Islet of Langerhans (tissue), 1 donor: ENCODE data around the gene TYK2.

Source experiments
- FAIRE-seq: peaks from one replicate; lab custom pipeline; 2011; peaks lifted over from hg19 to GRCh38; lab: Jason Lieb, UNC

Gene TYK2

DNA sequence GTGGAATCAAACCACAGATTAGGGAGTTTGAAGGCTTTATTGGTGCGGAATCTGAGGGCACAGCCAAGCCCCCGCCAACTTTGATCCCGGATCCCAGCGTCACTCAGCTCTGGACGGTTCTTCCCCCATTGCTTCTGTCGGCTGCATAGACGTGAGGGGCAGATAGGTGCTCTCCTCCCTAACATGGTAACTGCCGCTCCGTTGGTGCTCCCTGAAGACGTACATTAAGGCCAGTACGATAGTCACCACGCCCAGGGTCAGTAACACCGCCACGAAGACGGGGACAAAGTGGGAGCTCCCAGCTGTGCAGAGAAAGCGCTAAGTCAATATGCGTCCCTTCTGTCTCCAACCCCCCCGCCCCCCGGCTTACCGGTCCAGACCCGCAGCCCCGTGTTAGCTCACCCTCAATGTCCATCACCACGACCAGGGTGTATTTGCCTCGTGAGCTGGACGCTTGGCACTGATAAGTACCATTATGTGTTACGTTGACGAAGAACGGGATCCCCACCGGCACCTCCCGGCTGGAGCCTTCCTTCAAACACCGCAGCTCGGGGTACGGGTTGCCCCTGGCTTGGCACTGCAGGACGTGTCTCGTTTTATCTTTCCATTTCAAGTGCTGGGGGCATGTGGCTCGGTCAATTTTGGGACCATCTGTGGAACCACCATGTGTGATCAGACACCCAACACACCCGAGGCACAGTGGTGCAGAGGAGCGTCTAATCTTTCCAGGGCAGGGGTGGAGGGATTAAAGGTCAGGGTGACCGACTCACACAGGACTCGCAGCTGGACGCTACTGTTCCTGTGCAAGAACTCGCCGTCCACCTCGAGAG lies 46.4 kb downstream of the TYK2 start:
- FAIRE-seq = no peak

DNA sequence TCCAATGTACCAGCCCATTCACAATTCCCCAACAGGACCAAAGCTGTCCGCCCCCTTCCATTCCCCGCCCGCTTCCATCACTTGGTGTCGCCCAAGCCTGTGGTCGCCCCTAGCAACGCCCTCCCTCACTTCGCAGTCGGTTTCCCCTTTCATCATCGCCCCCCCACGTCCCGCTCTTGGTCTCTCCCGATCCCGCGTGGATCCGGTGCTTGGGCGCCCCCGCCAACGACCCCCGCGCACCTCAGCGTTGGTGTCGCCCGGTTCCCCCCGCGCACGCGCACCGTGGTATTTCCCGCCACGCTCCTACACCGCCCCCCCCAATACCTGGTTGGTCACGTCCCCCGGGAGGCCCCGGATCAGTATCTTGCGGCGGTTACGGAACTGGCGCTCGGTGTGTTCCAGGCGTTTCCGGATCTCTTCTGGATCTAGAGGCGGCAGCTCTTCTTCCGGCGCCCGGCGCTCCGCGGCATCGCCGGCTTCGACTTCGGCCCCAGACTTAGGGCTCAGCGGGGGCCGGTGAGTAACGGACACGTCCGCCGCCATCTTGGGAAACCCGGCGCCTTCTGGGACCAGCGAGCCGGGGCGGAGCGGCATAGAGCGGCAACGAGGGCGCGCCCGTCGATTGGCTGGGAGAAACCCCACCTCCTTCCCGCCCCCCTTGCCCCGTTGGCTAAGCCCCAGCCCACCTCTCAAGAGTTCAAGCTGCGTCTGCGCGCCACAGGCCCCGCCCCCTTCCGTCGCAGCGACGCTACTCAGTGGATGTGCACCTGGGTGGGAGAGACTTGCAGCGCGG lies 47.2 kb downstream of the TYK2 start, which contains the start of gene RAVER1:
Gene RAVER1 (minus strand): TSS at position 565 of the 793 bp plus-strand sequence. CDS start 22 bp downstream, at position 543.
- no peak for FAIRE-seq

DNA sequence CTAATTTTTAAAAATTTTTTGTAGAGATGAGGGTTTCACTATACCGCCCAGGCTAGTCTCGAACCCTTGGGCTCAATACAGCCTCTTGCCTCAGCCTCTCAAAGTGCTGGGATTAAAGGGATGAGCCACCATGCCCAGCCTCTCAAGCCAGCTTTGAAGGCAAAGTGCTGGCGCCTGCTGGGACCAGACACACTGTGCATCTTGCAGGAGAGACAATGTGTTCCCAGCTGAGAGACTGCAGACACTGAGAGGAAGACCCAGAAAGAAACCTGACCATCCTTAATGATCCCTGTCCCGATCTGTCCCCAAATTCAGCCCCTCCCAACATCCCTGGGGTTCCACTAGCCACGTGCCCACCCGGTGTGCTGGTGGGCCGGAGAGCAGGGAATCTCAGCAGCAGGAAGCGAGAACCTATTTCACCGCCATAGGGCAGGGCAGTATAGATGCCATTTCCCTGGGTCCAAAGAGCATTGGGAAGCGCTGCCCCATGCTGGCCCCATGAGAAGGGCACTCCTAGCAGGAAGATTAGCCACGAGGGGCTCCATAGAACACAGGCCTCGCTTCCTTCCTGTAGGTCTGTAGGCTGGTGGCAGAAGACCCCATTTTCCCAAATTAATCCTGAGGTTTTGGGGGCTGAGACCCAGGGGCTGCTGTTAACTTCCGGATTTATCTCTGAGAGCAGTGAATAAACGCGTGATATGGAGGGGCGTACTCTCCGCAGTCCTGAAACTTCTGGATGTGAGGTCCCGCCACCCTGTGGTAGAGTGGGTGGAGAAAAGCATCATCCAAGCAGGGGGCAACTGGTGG lies 48.0 kb downstream of the TYK2 start:
- no peak for FAIRE-seq

DNA sequence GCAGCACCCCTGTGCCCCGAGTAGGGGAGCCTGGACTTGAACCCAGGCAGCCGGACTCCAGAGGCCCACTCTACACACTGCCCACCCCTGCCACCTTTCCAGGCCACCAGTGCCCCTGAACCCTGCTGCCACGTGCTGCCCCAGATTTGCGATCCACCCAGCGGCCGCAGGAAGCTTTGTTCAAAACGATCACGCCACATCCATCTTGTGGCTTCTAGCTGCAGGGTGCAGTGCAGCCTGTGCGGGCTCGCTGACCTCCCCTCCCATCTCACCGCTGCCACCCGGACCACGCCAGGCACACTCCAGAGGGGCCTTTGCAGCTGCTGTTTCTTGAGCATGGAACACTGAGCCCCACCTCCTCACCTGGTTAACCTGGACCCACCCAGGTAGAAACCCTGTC lies 50.8 kb downstream of the TYK2 start:
- FAIRE-seq = no peak

DNA sequence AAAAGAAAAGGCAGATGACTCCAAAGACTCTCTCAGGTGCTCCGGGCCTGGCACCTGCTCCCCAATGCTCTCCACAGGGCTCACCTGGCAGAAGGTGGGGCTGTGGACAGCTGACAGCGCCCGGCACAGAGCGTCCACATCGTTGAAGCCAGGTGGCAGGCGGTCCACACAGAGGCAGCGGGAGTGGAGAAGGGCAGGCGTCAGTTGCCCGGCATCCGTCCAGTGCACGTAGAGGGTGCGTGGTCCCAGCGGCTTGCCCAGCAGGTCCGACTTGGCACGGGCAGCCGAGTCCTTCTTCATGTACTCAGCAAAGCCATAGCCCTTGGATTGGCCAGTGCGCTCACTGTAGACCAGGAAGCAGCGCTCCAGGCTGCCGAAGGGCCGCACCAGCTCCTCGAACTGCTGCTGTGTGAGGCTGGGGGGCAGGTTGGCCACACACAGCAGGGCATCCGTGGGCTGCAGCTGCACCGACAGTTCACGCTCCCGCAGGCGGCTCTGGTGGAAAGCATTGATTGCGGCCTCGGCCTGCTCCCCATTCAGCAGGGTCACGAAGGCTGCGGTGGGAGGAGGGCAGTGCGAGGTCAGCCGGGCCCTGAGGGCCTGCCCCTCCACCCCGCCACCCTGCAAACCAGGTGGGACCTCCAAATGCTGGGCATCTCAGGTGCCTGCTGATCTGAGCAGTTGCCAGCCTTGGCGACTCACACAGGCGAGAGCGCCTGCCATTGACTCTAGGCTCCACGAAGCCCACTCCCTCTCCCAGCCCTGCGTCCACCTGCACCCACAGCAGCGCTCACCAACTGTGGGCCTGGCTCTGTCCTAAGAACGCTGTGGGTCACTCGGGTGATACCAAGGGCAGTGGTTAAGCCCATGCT lies 51.6 kb downstream of the TYK2 start:
- FAIRE-seq = no peak

DNA sequence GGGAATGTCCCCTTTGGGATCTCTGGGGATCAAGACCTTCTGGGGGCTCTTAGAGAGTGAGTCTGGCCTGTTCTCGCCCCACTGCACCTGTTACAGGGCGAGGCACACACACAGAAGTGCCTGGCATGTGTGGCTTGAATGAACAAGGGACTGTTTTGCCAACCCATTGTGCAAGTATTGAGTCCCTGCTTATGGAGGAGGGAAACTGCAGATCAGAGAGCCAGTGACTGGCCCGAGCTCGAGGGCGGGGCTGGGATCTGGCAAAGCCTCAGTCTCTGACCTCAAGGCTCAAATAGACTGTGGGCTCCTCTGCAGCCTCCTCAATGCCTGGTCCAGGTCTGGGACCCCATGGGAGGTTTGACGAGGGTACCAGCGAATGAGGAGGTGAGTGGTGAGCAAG lies 52.6 kb downstream of the TYK2 start:
- no peak for FAIRE-seq

DNA sequence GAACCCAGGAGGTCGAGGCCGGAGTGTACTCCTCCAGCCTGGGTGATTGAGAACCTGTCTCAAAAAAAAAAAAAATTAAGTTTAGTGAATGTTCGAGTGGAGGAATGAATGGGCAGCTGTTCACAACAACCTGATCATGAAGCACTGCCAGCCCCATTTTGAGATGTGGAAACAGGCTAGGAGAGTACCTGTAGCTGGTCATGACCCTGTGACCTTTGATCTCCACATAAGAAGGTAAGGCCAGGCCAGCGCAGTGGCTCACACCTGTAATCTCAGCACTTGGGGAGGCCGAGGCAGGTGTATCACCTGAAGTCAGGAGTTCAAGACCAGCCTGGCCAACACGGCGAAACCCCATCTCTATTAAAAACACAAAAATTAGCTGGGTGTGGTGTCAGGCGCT lies 54.6 kb downstream of the TYK2 start:
- FAIRE-seq = no peak

DNA sequence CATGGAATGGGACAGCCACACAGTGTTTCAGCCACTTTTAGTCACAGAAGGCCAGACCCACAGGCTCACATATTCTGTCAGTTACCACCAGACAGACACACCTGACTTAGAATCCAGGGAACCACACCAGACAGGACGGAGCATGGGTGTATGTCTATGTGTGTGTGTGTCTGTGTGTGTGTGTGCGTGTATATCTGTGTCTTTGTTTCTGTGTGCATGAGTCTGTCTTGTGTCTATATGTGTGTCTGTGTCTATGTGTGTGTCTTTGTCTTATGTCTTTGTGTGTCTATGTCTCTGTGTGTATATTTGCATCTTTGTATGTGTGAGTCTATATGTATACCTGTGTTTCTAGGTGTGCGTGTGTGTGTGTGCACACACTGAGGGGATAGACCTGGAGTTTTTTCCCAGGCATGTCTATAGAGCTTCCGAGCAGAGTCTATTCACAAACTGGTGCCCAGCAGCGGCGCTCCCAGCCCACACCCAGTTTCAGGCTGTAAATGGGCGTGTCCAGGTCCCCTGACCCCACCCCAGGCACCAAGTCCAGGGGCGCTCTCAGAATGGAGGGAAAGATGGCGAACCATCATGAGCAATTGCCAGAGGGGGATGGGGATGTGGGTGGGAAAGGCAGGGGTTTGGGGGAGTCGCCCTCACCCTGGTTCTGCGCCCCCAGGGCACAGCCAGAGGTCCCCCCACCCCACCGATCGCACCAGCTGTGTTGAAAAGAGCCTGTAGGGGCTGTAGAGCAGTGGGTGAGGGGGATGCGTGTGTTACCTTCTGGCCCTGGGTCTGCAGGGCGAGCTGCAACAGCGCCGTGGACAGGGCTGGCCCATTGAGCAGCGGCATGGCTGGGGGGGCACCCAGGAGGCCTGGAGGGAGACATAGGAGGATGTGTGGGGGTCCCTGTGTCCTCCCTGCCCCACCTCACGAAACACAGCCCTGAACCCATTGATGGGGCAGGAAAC lies 58.2 kb downstream of the TYK2 start:
- no peak for FAIRE-seq

DNA sequence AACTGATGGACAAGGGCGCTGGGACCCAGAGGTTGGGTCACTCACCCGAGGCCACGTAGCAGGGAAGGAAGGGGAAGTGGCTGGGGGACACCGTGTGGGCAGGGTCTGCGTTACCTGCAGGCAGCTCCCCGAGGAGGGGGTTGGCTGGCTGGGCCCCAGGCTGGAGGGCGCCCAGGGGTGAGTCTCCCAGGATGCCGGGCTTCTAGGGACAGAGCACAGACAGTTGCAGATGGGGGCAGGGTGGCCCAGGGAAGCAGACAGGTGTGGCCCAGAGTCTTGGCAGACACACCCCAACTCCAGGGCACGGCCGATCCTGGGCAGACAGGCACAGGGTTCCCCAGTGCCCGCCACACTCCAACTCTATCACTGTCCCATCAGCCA lies 59.0 kb downstream of the TYK2 start:
- FAIRE-seq = no peak

DNA sequence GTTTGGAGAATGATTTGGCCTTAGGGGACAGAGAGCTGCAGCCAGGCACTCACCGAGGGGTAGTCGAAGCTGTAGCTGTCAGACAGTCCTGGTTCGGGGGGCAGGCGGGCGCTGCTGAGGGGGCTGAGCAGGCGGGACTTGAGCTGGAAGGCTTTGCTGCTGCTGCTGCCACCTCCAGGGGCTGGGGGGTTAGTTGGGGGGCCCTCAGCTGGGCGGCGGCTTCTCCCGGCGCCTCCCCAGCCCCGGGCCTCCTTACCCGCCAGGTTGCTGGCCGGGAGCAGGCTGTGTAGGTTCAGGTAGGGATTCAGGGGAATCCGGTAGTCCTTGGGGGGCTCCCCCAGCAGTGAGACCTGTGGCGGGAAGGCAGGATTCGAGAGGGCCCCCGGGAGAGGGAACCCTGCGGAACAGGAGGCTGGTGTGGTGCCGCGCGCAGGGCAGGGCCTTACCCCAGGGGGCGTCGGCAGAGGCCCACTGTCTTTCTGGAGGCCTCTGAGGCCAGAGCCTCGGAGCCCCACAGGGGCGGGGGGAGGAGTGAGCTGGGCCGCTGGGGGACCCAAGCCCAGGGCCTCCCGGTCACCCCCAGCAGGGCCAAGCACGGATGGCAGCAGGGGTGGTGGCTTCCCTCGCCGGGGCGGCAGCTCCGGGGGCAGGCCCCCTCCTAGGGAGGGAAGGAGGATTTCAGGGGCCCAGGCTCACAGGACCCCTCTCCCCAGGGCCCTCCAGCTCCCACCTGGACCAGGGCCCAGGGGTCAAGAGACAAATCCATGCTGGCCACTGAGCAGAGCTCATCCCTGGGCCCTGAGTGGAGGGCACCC lies 59.6 kb downstream of the TYK2 start:
- no peak for FAIRE-seq

DNA sequence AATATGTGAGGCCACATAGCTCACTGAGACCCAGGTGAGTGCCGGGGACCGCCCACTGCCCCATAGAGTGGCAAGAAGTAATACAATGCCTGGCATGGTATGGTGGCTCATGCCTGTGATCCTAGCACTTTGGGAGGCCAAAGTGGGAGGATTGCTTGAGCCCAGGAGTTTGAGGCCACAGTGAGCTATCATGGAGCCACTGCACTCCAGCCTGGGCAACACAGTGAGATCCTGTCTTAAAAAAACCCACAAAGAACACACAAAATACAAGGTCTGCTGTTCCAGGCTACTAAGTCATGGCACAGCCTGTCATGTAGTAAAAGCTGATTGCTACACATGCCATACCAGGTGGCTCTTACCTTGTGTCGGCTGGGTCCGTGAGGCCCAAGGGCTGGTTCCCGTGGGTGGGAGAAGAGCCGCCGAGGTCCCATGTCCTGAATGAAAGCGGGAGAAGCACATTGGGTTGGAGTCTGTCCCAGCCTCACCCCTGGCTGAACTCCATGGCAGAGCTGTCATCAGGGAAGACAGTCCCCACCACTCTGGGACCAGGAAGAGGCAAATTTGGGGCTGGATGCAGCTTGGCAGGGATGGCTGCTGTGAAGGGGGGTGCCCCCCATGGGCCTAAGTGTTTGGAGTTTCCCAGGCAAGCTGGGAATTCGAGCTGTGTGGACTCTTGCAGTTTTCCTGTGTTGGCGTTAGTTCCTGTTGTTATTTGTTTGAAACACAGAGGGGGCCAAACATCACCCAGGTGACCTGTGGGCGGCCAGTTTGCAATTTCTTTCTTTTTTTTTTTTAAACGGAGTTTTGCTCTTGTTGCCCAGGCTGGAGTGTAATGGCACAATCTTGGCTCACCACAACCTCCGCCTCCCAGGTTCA lies 61.3 kb downstream of the TYK2 start:
- FAIRE-seq = no peak

DNA sequence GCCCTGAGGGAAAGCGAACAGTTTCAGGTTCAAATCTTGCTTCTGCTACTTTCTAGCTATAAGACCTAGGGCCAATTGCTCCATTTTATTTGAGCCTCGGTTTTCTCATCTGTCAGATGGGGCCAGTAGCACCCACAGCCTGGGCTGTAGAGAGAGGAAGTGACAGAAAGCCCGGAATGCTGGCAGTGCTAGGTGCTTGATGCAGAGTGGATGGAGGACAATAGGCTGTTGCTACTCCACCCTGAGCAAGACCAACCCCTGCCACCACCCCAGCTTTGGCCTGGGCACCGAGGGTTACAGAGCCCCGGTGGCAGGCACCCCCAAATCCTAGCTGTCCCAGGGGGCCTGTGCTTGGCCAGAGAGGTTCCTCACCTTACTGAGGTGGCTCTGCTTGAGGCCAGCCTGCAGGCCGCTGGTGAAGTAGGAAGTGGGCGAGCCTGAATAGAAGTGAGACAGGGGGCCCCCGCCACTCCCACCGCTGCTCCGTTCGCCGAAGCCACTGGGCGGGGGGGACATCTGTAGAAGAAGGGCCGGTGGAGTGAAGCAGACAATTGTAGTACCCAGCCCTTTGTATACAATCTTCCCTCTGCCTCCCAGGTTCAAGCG lies 62.4 kb downstream of the TYK2 start:
- FAIRE-seq = no peak

DNA sequence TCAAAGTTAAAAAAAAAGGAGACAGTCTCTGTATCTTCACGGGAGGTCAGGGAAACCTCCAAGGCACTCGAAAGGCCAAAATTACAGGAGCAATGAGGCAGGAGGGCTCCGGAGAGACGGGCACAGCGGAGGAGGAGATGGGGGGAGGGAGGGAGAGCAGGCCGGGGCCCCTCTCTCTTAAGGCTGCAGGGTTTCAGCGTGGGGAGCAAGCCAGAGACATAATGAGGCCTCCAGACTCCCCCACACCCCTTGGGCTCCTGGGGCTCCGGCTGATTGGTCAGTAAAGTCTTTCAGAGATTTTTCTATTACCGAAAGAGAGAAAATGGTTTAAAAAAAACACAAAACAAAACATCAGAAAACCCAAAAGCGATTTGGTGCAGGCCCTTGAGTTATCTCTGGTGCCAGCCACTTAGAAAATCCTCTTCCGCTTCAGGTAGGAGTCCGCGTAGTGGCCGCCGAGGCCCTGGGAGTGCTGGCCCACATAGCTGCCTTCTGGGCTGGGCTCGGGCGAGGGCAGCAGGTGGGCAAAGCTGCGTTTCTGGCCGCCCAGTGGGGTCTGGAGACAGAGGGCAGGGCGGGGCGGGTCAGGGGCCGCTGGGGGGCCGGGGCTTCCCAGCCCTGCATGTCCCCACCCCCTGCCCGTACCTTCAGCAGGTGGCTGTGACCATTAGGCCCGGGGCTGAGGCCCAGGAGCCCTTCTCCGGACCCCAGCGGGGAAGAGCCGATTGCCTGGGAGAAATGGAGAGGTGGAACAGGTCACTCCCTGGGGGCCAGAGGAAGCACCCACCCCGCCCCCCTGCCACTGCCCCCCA lies 63.1 kb downstream of the TYK2 start:
- FAIRE-seq = no peak

DNA sequence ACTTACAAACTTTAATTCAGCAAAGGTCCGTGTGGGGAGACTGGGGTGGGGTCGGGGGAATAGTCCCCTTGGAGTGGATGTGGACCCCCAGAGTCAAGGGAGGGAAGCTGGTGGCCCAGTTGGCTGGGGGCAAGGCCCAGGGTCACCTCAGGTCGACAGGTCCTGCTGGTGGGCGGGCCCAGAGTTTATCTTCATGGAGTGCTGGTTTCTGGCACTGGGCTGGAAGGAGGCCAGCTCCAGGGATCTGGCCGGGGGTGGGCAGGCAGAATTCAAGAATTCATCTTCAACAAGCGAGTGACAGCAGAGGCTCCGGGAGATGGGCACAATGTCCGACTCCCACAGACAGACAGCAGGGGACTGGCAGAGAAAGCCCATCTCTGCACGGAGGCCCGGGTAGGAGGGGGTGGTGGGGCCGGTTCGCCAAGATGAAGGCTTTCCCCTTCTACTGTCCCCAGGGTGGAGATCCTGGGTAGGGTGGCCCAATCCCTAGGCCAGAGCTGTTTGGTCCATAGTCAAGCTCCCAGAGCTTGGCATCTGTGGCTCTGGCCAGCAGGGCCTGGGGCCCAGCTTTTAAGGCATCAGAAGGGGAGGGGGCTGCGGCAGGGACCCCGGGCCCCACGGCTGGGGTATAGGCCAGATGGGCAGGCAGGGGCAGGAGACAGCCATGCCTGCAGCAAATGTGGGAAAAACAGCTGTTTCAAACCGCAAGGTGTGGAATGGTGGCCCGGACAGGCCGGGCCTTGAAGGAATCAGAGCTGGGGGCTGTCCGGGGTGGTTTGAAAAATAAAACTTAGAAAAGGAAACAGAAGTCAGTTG lies 63.9 kb downstream of the TYK2 start:
- FAIRE-seq = no peak

DNA sequence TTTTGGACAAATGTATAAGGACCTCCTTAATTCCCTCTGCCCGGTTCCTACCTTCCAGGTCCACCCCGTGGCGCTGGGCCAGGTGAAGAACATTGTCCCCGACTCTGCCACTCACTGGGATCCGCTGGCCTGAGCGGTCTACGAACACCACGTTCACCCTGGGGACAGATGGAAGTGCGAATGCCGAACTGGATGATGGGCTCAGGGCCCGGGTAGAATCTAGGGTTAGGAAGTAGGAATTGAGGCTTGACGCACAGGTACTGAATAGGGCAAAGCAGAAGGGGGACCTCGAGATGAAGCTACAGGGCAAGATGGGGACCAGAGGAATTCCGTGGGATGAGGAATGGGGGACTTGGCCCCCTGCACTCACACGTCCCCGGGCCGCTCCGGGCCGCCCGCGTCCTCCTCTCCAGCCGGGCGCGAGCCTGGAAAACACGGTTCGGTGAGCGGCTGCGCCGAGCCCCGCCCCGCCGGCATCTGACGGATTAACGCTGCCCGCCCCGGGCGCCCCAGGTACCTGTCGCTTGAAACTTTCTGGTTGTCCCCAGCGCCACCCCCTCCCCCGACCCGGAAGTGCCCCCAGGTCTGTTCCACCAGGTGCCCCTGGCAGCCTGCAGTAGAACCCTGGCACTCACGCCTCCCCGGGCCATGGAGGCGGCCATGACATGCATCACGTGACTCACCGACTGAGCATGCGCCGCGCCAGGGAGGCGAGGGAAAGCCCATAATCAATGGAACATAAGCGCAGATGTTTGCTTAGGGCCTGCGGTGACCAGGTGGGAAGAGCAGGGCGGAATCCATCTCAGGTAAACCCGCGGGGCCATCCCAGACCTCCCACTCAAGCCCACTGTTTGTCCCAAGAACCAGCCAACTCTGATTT lies 64.8 kb downstream of the TYK2 start, which contains the start of gene FDX2:
Gene FDX2 (minus strand): TSS at position 681 of the 880 bp plus-strand sequence. CDS start 19 bp downstream, at position 662.
- no peak for FAIRE-seq
